ENCODE results near the gene PEX11G.

DNA sequence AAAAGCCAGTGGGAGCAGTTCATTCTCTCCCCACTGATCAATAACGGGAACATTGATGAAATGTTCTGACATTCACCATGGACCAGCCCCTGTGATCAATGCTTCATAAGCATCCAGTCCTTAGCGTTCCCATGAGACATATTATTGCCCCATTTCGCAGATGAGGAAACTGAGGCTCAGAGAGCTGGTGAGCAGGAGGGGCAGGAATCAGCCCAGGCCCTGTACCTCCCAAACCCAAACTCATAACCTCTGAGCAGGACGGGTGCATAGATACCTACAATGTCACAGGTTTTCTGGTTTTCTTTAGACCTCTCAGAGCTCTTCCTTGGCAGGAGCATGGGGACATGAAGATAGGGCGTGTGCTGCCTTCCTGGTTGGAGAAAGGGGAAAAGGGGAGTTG lies 35.7 kb upstream of the PEX11G start:
- TF ChIP-seq EP300 (conservative IDR thresholded peaks at IDR 0.05; ENCODE audit: poor library complexity, severe bottlenecking), result no peak
- no peak for TF ChIP-seq CTCF (IDR thresholded peaks at IDR 0.05; ENCODE audit: poor library complexity, severe bottlenecking)
- no peak for TF ChIP-seq POLR2AphosphoS5 (IDR thresholded peaks at IDR 0.05)
- TF ChIP-seq EZH2 (IDR thresholded peaks at IDR 0.05; ENCODE audit: borderline replicate concordance, insufficient read depth, low read length, poor library complexity, severe bottlenecking), result no peak
- no peak for TF ChIP-seq TAF1 (IDR thresholded peaks at IDR 0.05; ENCODE audit: low read depth)
